Subcutaneous abdominal adipose tissue (tissue), 5 donors: Measurements from ENCODE around the gene HEATR9.

Experiments
- H3K27ac ChIP-seq: one replicate; pipeline ENCODE4 v1.7.0; 2013; ENCODE audit warnings: low read depth, mild to moderate bottlenecking, inconsistent platforms, low read length, moderate library complexity
- H3K27me3 ChIP-seq, 5 donors: one replicate each; pipeline ENCODE4 v1.7.0; 2013; ENCODE audit warnings: low read length in 5 of 5, inconsistent platforms in 1 of 5; ENCODE audit not compliant: control insufficient read depth in 5 of 5, insufficient read depth in 4 of 5
- H3K36me3 ChIP-seq, 5 donors: one replicate each; pipeline ENCODE4 v1.7.0; 2013; ENCODE audit warnings: low read length in 5 of 5; ENCODE audit not compliant: control insufficient read depth in 5 of 5, insufficient read depth in 5 of 5
- H3K4me1 ChIP-seq, 5 donors: one replicate each; pipeline ENCODE4 v1.7.0; 2013; ENCODE audit warnings: low read length in 5 of 5, mild to moderate bottlenecking in 3 of 5, moderate library complexity in 1 of 5; ENCODE audit not compliant: control insufficient read depth in 5 of 5, insufficient read depth in 5 of 5
- H3K4me3 ChIP-seq, 5 donors: one replicate each; pipeline ENCODE4 v1.7.0; 2013; ENCODE audit warnings: low read length in 5 of 5, low read depth in 1 of 5
- H3K9ac ChIP-seq, 5 donors: one replicate each; pipeline ENCODE4 v1.7.0; 2013; ENCODE audit warnings: low read length in 5 of 5, mild to moderate bottlenecking in 4 of 5, moderate library complexity in 3 of 5
- H3K9me3 ChIP-seq, 5 donors: one replicate each; pipeline ENCODE4 v1.7.0; 2013; ENCODE audit warnings: low read length in 5 of 5; ENCODE audit not compliant: control insufficient read depth in 5 of 5
- donor health status: healthy.
- donor health status: healthy.
- donor health status: healthy.
- donor health status: healthy.
- donor health status: healthy.

Gene HEATR9

GRCh38 chr17:35868737-35869136 lies at the start of gene HEATR9:
TSS of gene HEATR9 (minus strand) at chr17:35868891. CDS start at chr17:35868742, 149 bp downstream.
- no peaks in the 10 kb centered on the region for H3K36me3 ChIP-seq
- H3K27ac ChIP-seq: no peak within 1 kb of the TSS
- H3K9ac ChIP-seq: no peak within 1 kb of the TSS
- peaks cover 0 to 13% (median 3%) of the 10 kb centered on the region in 5 donors for H3K4me1 ChIP-seq
- H3K9me3 ChIP-seq: no peaks in the 10 kb centered on the region
- no peaks in the 10 kb centered on the region for H3K27me3 ChIP-seq
- no peak within 1 kb of the TSS for H3K4me3 ChIP-seq

- no peaks in the 10 kb centered on the region for H3K27me3 ChIP-seq
- H3K36me3 ChIP-seq: no peaks in the 10 kb centered on the region
- H3K9me3 ChIP-seq: no peaks in the 10 kb centered on the region
- H3K4me1 ChIP-seq: peaks cover 0 to 9% (median 0%) of the 10 kb centered on the region in 5 donors
- H3K4me3 ChIP-seq: no peak overlapping the region
- no peak overlapping the region for H3K27ac ChIP-seq
- no peak overlapping the region for H3K9ac ChIP-seq
These were observed 49.0 kb upstream of the HEATR9 start for GRCh38 chr17:35917519-35918213.

GRCh38 chr17:35915153-35915964 lies 46.7 kb upstream of the HEATR9 start:
- no peak overlapping the region for H3K27ac ChIP-seq
- H3K9ac ChIP-seq: no peak overlapping the region
- H3K27me3 ChIP-seq: no peaks in the 10 kb centered on the region
- H3K36me3 ChIP-seq: no peaks in the 10 kb centered on the region
- peaks cover 0 to 9% (median 0%) of the 10 kb centered on the region in 5 donors for H3K4me1 ChIP-seq
- no peaks in the 10 kb centered on the region for H3K9me3 ChIP-seq
- no peak overlapping the region for H3K4me3 ChIP-seq

GRCh38 chr17:35914354-35914753 lies 45.7 kb upstream of the HEATR9 start:
- no peaks in the 10 kb centered on the region for H3K27me3 ChIP-seq
- peaks cover 0 to 9% (median 0%) of the 10 kb centered on the region in 5 donors for H3K4me1 ChIP-seq
- no peaks in the 10 kb centered on the region for H3K9me3 ChIP-seq
- H3K4me3 ChIP-seq: no peak overlapping the region
- no peak overlapping the region for H3K27ac ChIP-seq
- H3K36me3 ChIP-seq: no peaks in the 10 kb centered on the region
- H3K9ac ChIP-seq: no peak overlapping the region

GRCh38 chr17:35913609-35914008 lies 44.9 kb upstream of the HEATR9 start:
- Histone ChIP-seq H3K27me3 (no peaks in the 10 kb centered on the region), H3K4me1 (peaks cover 0 to 5% (median 0%) of the 10 kb centered on the region in 5 donors), H3K36me3 (no peaks in the 10 kb centered on the region)

GRCh38 chr17:35912942-35913341 lies 44.3 kb upstream of the HEATR9 start:
- Histone ChIP-seq H3K9ac (no peak overlapping the region), H3K9me3 (no peaks in the 10 kb centered on the region), H3K36me3 (no peaks in the 10 kb centered on the region), H3K27ac (no peak overlapping the region), H3K4me3 (no peak overlapping the region), H3K27me3 (no peaks in the 10 kb centered on the region), H3K4me1 (no peaks in the 10 kb centered on the region)

More at GRCh38 chr17:35913609-35914008, 44.9 kb upstream of the HEATR9 start:
- H3K9ac ChIP-seq: no peak overlapping the region
- H3K9me3 ChIP-seq: no peaks in the 10 kb centered on the region
- no peak overlapping the region for H3K4me3 ChIP-seq
- H3K27ac ChIP-seq: no peak overlapping the region

GRCh38 chr17:35912339-35912912 lies 43.7 kb upstream of the HEATR9 start:
- no peaks in the 10 kb centered on the region for H3K4me1 ChIP-seq
- no peak overlapping the region for H3K27ac ChIP-seq
- no peak overlapping the region for H3K4me3 ChIP-seq
- no peaks in the 10 kb centered on the region for H3K27me3 ChIP-seq
- H3K36me3 ChIP-seq: no peaks in the 10 kb centered on the region
- no peak overlapping the region for H3K9ac ChIP-seq
- no peaks in the 10 kb centered on the region for H3K9me3 ChIP-seq

- H3K9ac ChIP-seq: no peak overlapping the region
- no peak overlapping the region for H3K27ac ChIP-seq
- H3K27me3 ChIP-seq: peaks cover 0 to 3% (median 0%) of the 10 kb centered on the region in 5 donors
- no peaks in the 10 kb centered on the region for H3K9me3 ChIP-seq
- no peaks in the 10 kb centered on the region for H3K4me1 ChIP-seq
- H3K36me3 ChIP-seq: no peaks in the 10 kb centered on the region
- H3K4me3 ChIP-seq: no peak overlapping the region
These were observed 40.7 kb upstream of the HEATR9 start for GRCh38 chr17:35909408-35909807.

- H3K36me3 ChIP-seq: no peaks in the 10 kb centered on the region
- H3K4me1 ChIP-seq: no peaks in the 10 kb centered on the region
- no peak overlapping the region for H3K4me3 ChIP-seq
- H3K9ac ChIP-seq: no peak overlapping the region
- H3K9me3 ChIP-seq: no peaks in the 10 kb centered on the region
- no peak overlapping the region for H3K27ac ChIP-seq
- peaks cover 0 to 3% (median 0%) of the 10 kb centered on the region in 5 donors for H3K27me3 ChIP-seq
These were observed 39.0 kb upstream of the HEATR9 start for GRCh38 chr17:35907691-35908090.
